Esophagus squamous epithelium (tissue), 4 donors: ENCODE measurements around the gene DGLUCY.

ENCODE experiments used
- CTCF ChIP-seq, 6 experiments: fragments of 450-650 bp in 4 of 6; fragments of 200-600 bp in 2 of 6; sonication (generic) in 2 of 6; IDR thresholded peaks; one replicate each; pipeline ENCODE4 v1.5.1; 2016 to 2019; ENCODE audit warnings: antibody characterized with exemption in 6 of 6, mild to moderate bottlenecking in 4 of 6, moderate library complexity in 4 of 6
- POLR2A ChIP-seq, 4 donors: fragments of 450-650 bp; IDR thresholded peaks; one replicate each; pipeline ENCODE4 v1.6.1; 2017; ENCODE audit warnings: antibody characterized with exemption in 4 of 4, mild to moderate bottlenecking in 4 of 4, moderate library complexity in 3 of 4

GRCh38 chr14:91234791-91235114, 120.9 kb downstream of the DGLUCY start:
- TF ChIP-seq CTCF (IDR thresholded peaks at IDR 0.05) (no peak), POLR2A (IDR thresholded peaks at IDR 0.05) (no peak)
